Measurements from ENCODE around the gene GSG1L.

Gene GSG1L

DNA sequence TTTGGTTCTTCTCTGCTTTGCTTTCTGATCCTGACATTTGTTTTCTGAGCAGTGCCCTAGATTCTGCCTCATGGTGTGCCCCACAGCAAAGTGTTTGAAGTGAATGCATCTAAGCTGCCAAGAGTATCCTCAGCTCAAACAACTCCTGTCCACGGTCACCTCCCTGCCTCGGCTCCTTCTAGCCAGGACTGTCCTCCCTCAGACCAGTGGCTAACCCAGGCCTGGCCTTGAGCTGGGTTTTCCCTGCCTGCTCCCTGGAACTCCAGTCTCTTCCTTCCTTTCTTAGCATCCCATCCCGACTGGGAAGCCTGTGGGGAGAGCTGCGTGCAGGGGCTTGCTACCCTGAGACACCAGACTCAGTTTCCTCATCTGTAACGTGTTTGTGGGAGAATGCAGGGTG is 256.5 kb downstream of the GSG1L start:
- Histone ChIP-seq H3K9ac (ENCODE audit: low read depth, low read length, poor library complexity) (no peak overlapping the region), H3K9me3 (replicated peaks in 1 of 2; ENCODE audit: control insufficient read depth in 2 of 2, insufficient read depth in 1 of 2, low read depth in 1 of 2, low read length in 2 of 2) (no peaks in the 10 kb centered on the region), H4K91ac (ENCODE audit: low read depth, low read length, poor library complexity) (no peak overlapping the region), H2BK15ac (ENCODE audit: low read length) (no peak overlapping the region), H3K27me3 (ENCODE audit: control insufficient read depth in 3 of 3, insufficient read depth in 3 of 3, low read depth in 1 of 3, low read length in 3 of 3) (peaks cover 0 to 17% (median 2%) of the 10 kb centered on the region in 3 experiments), H4K8ac (ENCODE audit: low read depth, low read length) (no peak overlapping the region), H3K4me1 (ENCODE audit: control insufficient read depth in 2 of 2, insufficient read depth in 1 of 2, low read depth in 1 of 2, low read length in 2 of 2) (peaks cover 0 to 2% of the 10 kb centered on the region in 2 donors), H2AK5ac (ENCODE audit: low read depth, low read length) (no peak overlapping the region), H2BK5ac (ENCODE audit: low read length) (no peak overlapping the region), H2BK120ac (ENCODE audit: low read depth, low read length) (no peak overlapping the region), H3K4me2 (ENCODE audit: insufficient read depth, low read length, poor library complexity, severe bottlenecking) (no peak overlapping the region), H3K23ac (ENCODE audit: low read depth, low read length, poor library complexity) (no peak overlapping the region), H3K14ac (ENCODE audit: low read length) (no peak overlapping the region), H3K36me3 (replicated peaks in 1 of 2; ENCODE audit: control insufficient read depth in 2 of 2, insufficient read depth in 2 of 2, low read length in 2 of 2) (no peaks in the 10 kb centered on the region), H3K4ac (ENCODE audit: low read length) (no peak overlapping the region), H3K4me3 (ENCODE audit: low read length in 2 of 2) (no peak overlapping the region), H3K79me1 (ENCODE audit: low read depth, low read length) (no peaks in the 10 kb centered on the region), H2BK12ac (ENCODE audit: low read length) (no peak overlapping the region), H2AFZ (ENCODE audit: low read length) (no peak overlapping the region), H3K27ac (replicated peaks; ENCODE audit: low read length) (no peak overlapping the region), H3K18ac (ENCODE audit: low read length) (no peak overlapping the region)
- no peak for DNase-seq (ENCODE audit: low spot score)
- WGBS, 2 donors (ENCODE audit: extremely low coverage in 2 of 2, insufficient read length in 2 of 2, insufficient replicate concordance in 1 of 2) = no CpG with 5 or more reads among the region's 5 CpGs

DNA sequence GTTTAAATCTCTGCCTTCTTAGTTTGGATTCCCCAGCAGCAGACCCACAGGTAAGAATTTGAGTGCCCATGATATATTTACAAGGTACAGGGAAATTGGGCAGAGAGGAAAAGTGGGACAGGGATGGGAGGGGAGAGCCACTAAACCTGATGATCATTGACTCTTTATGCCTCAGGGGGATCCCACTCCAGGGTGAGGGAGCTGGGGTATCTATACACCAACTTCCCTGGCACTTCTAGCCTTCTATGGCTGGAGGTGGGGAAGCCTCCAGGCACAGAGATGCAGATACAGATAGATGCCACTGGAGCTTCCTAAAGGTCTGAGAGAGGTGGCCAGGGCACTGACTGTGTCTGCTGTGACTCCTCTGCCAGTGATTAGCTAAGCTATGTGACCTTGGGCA is 257.1 kb downstream of the GSG1L start:
- Histone ChIP-seq H3K14ac (ENCODE audit: low read length) (no peak overlapping the region), H2AK5ac (ENCODE audit: low read depth, low read length) (no peak overlapping the region), H3K4ac (ENCODE audit: low read length) (no peak overlapping the region), H3K23ac (ENCODE audit: low read depth, low read length, poor library complexity) (no peak overlapping the region), H3K27me3 (ENCODE audit: control insufficient read depth in 3 of 3, insufficient read depth in 3 of 3, low read depth in 1 of 3, low read length in 3 of 3) (peaks cover 0 to 17% (median 2%) of the 10 kb centered on the region in 3 experiments), H2BK15ac (ENCODE audit: low read length) (no peak overlapping the region), H3K4me1 (ENCODE audit: control insufficient read depth in 2 of 2, insufficient read depth in 1 of 2, low read depth in 1 of 2, low read length in 2 of 2) (peaks cover 0 to 2% of the 10 kb centered on the region in 2 donors), H2BK120ac (ENCODE audit: low read depth, low read length) (no peak overlapping the region), H3K18ac (ENCODE audit: low read length) (no peak overlapping the region), H3K9me3 (replicated peaks in 1 of 2; ENCODE audit: control insufficient read depth in 2 of 2, insufficient read depth in 1 of 2, low read depth in 1 of 2, low read length in 2 of 2) (no peaks in the 10 kb centered on the region), H3K4me3 (ENCODE audit: low read length in 2 of 2) (no peak overlapping the region), H4K8ac (ENCODE audit: low read depth, low read length) (no peak overlapping the region), H2BK5ac (ENCODE audit: low read length) (no peak overlapping the region), H3K27ac (replicated peaks; ENCODE audit: low read length) (no peak overlapping the region), H3K4me2 (ENCODE audit: insufficient read depth, low read length, poor library complexity, severe bottlenecking) (no peak overlapping the region), H2BK12ac (ENCODE audit: low read length) (no peak overlapping the region), H3K36me3 (replicated peaks in 1 of 2; ENCODE audit: control insufficient read depth in 2 of 2, insufficient read depth in 2 of 2, low read length in 2 of 2) (no peaks in the 10 kb centered on the region), H3K9ac (ENCODE audit: low read depth, low read length, poor library complexity) (no peak overlapping the region), H2AFZ (ENCODE audit: low read length) (no peak overlapping the region), H3K79me1 (ENCODE audit: low read depth, low read length) (no peaks in the 10 kb centered on the region), H4K91ac (ENCODE audit: low read depth, low read length, poor library complexity) (no peak overlapping the region)
- no peak for DNase-seq (ENCODE audit: low spot score)

DNA sequence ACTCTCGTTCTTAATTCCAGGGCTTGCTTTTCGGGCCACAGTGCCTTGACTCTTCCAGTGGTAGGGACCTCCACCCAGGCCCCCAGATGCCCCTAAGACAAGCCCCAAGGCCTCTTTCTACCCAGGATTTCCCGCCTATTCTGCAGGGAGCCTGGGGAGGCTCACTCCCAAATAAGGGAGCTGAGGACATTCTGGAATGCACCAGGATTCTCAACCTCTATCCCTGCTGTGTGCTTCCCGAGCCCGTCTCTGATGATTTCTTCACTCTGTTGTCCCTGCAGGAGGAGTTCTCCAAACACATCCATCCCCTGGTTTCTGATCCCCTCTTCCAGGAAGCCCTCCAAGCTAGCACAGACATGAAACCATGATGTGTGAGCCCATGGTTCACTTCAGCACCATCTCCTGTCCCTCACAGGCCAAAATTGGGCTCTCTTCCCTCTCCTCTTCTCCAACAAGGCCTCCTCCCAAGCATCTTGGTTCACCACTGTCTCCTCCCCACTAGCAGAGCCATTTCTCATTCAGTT is 257.6 kb downstream of the GSG1L start:
- H3K4me1 ChIP-seq (ENCODE audit: control insufficient read depth in 2 of 2, insufficient read depth in 1 of 2, low read depth in 1 of 2, low read length in 2 of 2) = peaks cover 0 to 2% of the 10 kb centered on the region in 2 donors
- H4K8ac ChIP-seq (ENCODE audit: low read depth, low read length) = no peak overlapping the region
- no peak overlapping the region for H3K4me3 ChIP-seq (ENCODE audit: low read length in 2 of 2)
- H2BK12ac ChIP-seq (ENCODE audit: low read length) = no peak overlapping the region
- WGBS, 2 donors (ENCODE audit: extremely low coverage in 2 of 2, insufficient read length in 2 of 2, insufficient replicate concordance in 1 of 2) = no CpG with 5 or more reads among the region's 5 CpGs
- no peak overlapping the region for H3K18ac ChIP-seq (ENCODE audit: low read length)
- no peaks in the 10 kb centered on the region for H3K79me1 ChIP-seq (ENCODE audit: low read depth, low read length)
- H3K4me2 ChIP-seq (ENCODE audit: insufficient read depth, low read length, poor library complexity, severe bottlenecking) = no peak overlapping the region
- no peak overlapping the region for H3K23ac ChIP-seq (ENCODE audit: low read depth, low read length, poor library complexity)
- peaks cover 0 to 17% (median 3%) of the 10 kb centered on the region in 3 experiments for H3K27me3 ChIP-seq (ENCODE audit: control insufficient read depth in 3 of 3, insufficient read depth in 3 of 3, low read depth in 1 of 3, low read length in 3 of 3)
- H3K9ac ChIP-seq (ENCODE audit: low read depth, low read length, poor library complexity) = no peak overlapping the region
- H2AFZ ChIP-seq (ENCODE audit: low read length) = no peak overlapping the region
- H4K91ac ChIP-seq (ENCODE audit: low read depth, low read length, poor library complexity) = no peak overlapping the region
- no peak overlapping the region for H3K14ac ChIP-seq (ENCODE audit: low read length)
- H2BK15ac ChIP-seq (ENCODE audit: low read length) = no peak overlapping the region
- no peak overlapping the region for H3K27ac ChIP-seq (replicated peaks; ENCODE audit: low read length)
- no peak overlapping the region for H2AK5ac ChIP-seq (ENCODE audit: low read depth, low read length)
- DNase-seq (ENCODE audit: low spot score) = no peak
- no peak overlapping the region for H2BK120ac ChIP-seq (ENCODE audit: low read depth, low read length)
- no peaks in the 10 kb centered on the region for H3K36me3 ChIP-seq (replicated peaks in 1 of 2; ENCODE audit: control insufficient read depth in 2 of 2, insufficient read depth in 2 of 2, low read length in 2 of 2)
- no peaks in the 10 kb centered on the region for H3K9me3 ChIP-seq (replicated peaks in 1 of 2; ENCODE audit: control insufficient read depth in 2 of 2, insufficient read depth in 1 of 2, low read depth in 1 of 2, low read length in 2 of 2)
- no peak overlapping the region for H2BK5ac ChIP-seq (ENCODE audit: low read length)
- no peak overlapping the region for H3K4ac ChIP-seq (ENCODE audit: low read length)

DNA sequence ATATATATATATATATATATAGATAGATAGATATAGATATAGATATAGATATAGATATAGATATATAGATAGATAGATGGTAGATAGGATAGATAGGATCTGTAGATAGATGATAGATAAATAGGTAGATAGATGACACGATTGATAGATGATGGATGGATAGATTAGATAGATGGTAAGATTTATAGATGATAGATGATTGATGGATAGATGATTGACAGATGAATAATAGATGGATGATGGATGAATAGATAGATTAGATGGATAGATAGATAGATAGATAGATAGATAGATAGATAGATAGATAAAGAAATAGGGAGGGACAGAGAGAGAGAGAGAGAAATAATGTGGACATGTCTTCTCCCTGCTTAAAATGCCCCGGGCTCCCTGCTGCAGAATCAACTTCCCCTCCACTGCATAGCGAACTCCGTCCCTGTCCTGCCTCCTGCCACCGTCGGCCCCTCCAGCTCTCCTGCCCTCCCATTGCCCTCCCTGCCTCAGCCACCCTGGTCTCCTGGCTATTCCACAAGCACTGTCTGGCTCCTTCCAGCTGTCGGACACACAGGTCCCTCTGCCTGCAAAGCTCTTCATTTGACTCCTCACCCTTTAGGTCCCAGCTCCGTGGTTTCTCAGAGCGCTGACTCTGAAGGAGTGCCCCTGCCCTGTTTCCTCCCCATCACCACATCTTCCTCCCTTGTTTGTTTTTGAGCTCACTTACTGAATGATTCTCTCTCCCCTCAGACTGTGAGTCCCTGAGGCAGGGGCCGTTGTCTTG is 259.6 kb downstream of the GSG1L start:
- no peaks in the 10 kb centered on the region for H3K79me1 ChIP-seq (ENCODE audit: low read depth, low read length)
- 100% methylated on average over 1 of the region's 10 CpGs for WGBS, 2 donors (ENCODE audit: extremely low coverage in 2 of 2, insufficient read length in 2 of 2, insufficient replicate concordance in 1 of 2)
- H3K36me3 ChIP-seq (replicated peaks in 1 of 2; ENCODE audit: control insufficient read depth in 2 of 2, insufficient read depth in 2 of 2, low read length in 2 of 2) = no peaks in the 10 kb centered on the region
- peak overlapping the region; percentile 16 for H2BK120ac ChIP-seq (ENCODE audit: low read depth, low read length)
- H3K27me3 ChIP-seq (ENCODE audit: control insufficient read depth in 3 of 3, insufficient read depth in 3 of 3, low read depth in 1 of 3, low read length in 3 of 3) = peaks cover 0 to 17% (median 3%) of the 10 kb centered on the region in 3 experiments
- H4K8ac ChIP-seq (ENCODE audit: low read depth, low read length) = no peak overlapping the region
- peak overlapping the region; percentile 37 for H3K18ac ChIP-seq (ENCODE audit: low read length)
- no peak overlapping the region for H3K4me3 ChIP-seq (ENCODE audit: low read length in 2 of 2)
- H3K4me2 ChIP-seq (ENCODE audit: insufficient read depth, low read length, poor library complexity, severe bottlenecking) = no peak overlapping the region
- H3K23ac ChIP-seq (ENCODE audit: low read depth, low read length, poor library complexity) = peak overlapping the region; percentile 94
- H2BK12ac ChIP-seq (ENCODE audit: low read length) = peak overlapping the region; percentile 54
- no peak overlapping the region for H3K4ac ChIP-seq (ENCODE audit: low read length)
- H4K91ac ChIP-seq (ENCODE audit: low read depth, low read length, poor library complexity) = no peak overlapping the region
- no peak overlapping the region for H2AK5ac ChIP-seq (ENCODE audit: low read depth, low read length)
- H3K9ac ChIP-seq (ENCODE audit: low read depth, low read length, poor library complexity) = no peak overlapping the region
- no peak overlapping the region for H2BK5ac ChIP-seq (ENCODE audit: low read length)
- no peak overlapping the region for H2AFZ ChIP-seq (ENCODE audit: low read length)
- H3K4me1 ChIP-seq (ENCODE audit: control insufficient read depth in 2 of 2, insufficient read depth in 1 of 2, low read depth in 1 of 2, low read length in 2 of 2) = peaks cover 0 to 2% of the 10 kb centered on the region in 2 donors
- DNase-seq (ENCODE audit: low spot score) = no peak
- H3K14ac ChIP-seq (ENCODE audit: low read length) = peak overlapping the region; percentile 92
- no peaks in the 10 kb centered on the region for H3K9me3 ChIP-seq (replicated peaks in 1 of 2; ENCODE audit: control insufficient read depth in 2 of 2, insufficient read depth in 1 of 2, low read depth in 1 of 2, low read length in 2 of 2)
- H3K27ac ChIP-seq (replicated peaks; ENCODE audit: low read length) = no peak overlapping the region
- H2BK15ac ChIP-seq (ENCODE audit: low read length) = no peak overlapping the region
